ENCODE data around the gene GCDH. TPM values are rescaled to one million over a fixed set of nuclear protein-coding genes. Genes with fewer than 3 reads are reported as not detected.
A peak's percentile ranks its signal among the peaks of the same experiment; 100 is the strongest.

GCDH gene
- total RNA-seq, 1 experiment from 2014 or later = 59.4 TPM

- Histone ChIP-seq H3K36me3 (replicated peaks; ENCODE audit: control insufficient read depth, insufficient read depth, low read length) (peaks cover 26% of the 10 kb centered on the region), H3K4me3 (ENCODE audit: insufficient read depth, low read depth, low read length) (peak overlapping the region; percentile 98), H3K27me3 (ENCODE audit: control insufficient read depth, insufficient read depth, low read length) (no peaks in the 10 kb centered on the region)
- DNase-seq = peak; percentile 85
These were observed 46.4 kb downstream of the GCDH start for GRCh38 chr19:12937093-12937926.

- Histone ChIP-seq H3K36me3 (replicated peaks; ENCODE audit: control insufficient read depth, insufficient read depth, low read length) (peaks cover 30% of the 10 kb centered on the region), H3K4me3 (ENCODE audit: insufficient read depth, low read depth, low read length) (peak within 1 kb of the TSS; percentile 98), H3K27me3 (ENCODE audit: control insufficient read depth, insufficient read depth, low read length) (no peaks in the 10 kb centered on the region)
- DNase-seq = peak; percentile 99
These were observed 47.2 kb downstream of the GCDH start, which contains the start of gene CALR for GRCh38 chr19:12937927-12938778. Gene CALR, plus strand, starts transcription at chr19:12938609. Its CDS starts 71 bp downstream, at chr19:12938680.

GRCh38 chr19:12938779-12939601, 48.0 kb downstream of the GCDH start:
- Histone ChIP-seq H3K4me3 (ENCODE audit: insufficient read depth, low read depth, low read length) (peak overlapping the region; percentile 98), H3K36me3 (replicated peaks; ENCODE audit: control insufficient read depth, insufficient read depth, low read length) (peaks cover 37% of the 10 kb centered on the region), H3K27me3 (ENCODE audit: control insufficient read depth, insufficient read depth, low read length) (no peaks in the 10 kb centered on the region)
- DNase-seq = peak; percentile 54

GRCh38 chr19:12939975-12940423, 49.0 kb downstream of the GCDH start:
- Histone ChIP-seq H3K36me3 (replicated peaks; ENCODE audit: control insufficient read depth, insufficient read depth, low read length) (peaks cover 37% of the 10 kb centered on the region), H3K27me3 (ENCODE audit: control insufficient read depth, insufficient read depth, low read length) (no peaks in the 10 kb centered on the region), H3K4me3 (ENCODE audit: insufficient read depth, low read depth, low read length) (no peak overlapping the region)
- DNase-seq = no peak

GRCh38 chr19:12940897-12941296, 49.9 kb downstream of the GCDH start:
- Histone ChIP-seq H3K27me3 (ENCODE audit: control insufficient read depth, insufficient read depth, low read length) (no peaks in the 10 kb centered on the region), H3K4me3 (ENCODE audit: insufficient read depth, low read depth, low read length) (no peak overlapping the region), H3K36me3 (replicated peaks; ENCODE audit: control insufficient read depth, insufficient read depth, low read length) (peaks cover 37% of the 10 kb centered on the region)
- DNase-seq = no peak

GRCh38 chr19:12943437-12944044, 52.6 kb downstream of the GCDH start:
- H3K36me3 ChIP-seq (replicated peaks; ENCODE audit: control insufficient read depth, insufficient read depth, low read length) = peaks cover 46% of the 10 kb centered on the region

GRCh38 chr19:12944104-12944674, 53.2 kb downstream of the GCDH start:
- Histone ChIP-seq H3K27me3 (ENCODE audit: control insufficient read depth, insufficient read depth, low read length) (no peaks in the 10 kb centered on the region), H3K4me3 (ENCODE audit: insufficient read depth, low read depth, low read length) (no peak overlapping the region), H3K36me3 (replicated peaks; ENCODE audit: control insufficient read depth, insufficient read depth, low read length) (peaks cover 51% of the 10 kb centered on the region)
- peak; percentile 24 for DNase-seq

More at GRCh38 chr19:12943437-12944044, 52.6 kb downstream of the GCDH start:
- Histone ChIP-seq H3K4me3 (ENCODE audit: insufficient read depth, low read depth, low read length) (no peak overlapping the region), H3K27me3 (ENCODE audit: control insufficient read depth, insufficient read depth, low read length) (no peaks in the 10 kb centered on the region)
- DNase-seq = peak; percentile 30

GRCh38 chr19:12945479-12946091, 54.6 kb downstream of the GCDH start, which contains the start of gene RAD23A:
Gene RAD23A, plus strand, starts transcription at chr19:12945862. Its CDS starts 87 bp downstream, at chr19:12945949.
- no peaks in the 10 kb centered on the region for H3K27me3 ChIP-seq (ENCODE audit: control insufficient read depth, insufficient read depth, low read length)
- H3K36me3 ChIP-seq (replicated peaks; ENCODE audit: control insufficient read depth, insufficient read depth, low read length) = peaks cover 46% of the 10 kb centered on the region
- DNase-seq = peak; percentile 98
- H3K4me3 ChIP-seq (ENCODE audit: insufficient read depth, low read depth, low read length) = peak within 1 kb of the TSS; percentile 64

- H3K36me3 ChIP-seq (replicated peaks; ENCODE audit: control insufficient read depth, insufficient read depth, low read length) = peaks cover 40% of the 10 kb centered on the region
These were observed 55.2 kb downstream of the GCDH start for GRCh38 chr19:12946092-12946721.

GRCh38 chr19:12946731-12947496, 56.0 kb downstream of the GCDH start:
- peaks cover 34% of the 10 kb centered on the region for H3K36me3 ChIP-seq (replicated peaks; ENCODE audit: control insufficient read depth, insufficient read depth, low read length)
- no peak for DNase-seq
- H3K27me3 ChIP-seq (ENCODE audit: control insufficient read depth, insufficient read depth, low read length) = no peaks in the 10 kb centered on the region
- H3K4me3 ChIP-seq (ENCODE audit: insufficient read depth, low read depth, low read length) = peak overlapping the region; percentile 64

More at GRCh38 chr19:12946092-12946721, 55.2 kb downstream of the GCDH start:
- DNase-seq = peak; percentile 99
- Histone ChIP-seq H3K4me3 (ENCODE audit: insufficient read depth, low read depth, low read length) (peak overlapping the region; percentile 64), H3K27me3 (ENCODE audit: control insufficient read depth, insufficient read depth, low read length) (no peaks in the 10 kb centered on the region)

- peaks cover 30% of the 10 kb centered on the region for H3K36me3 ChIP-seq (replicated peaks; ENCODE audit: control insufficient read depth, insufficient read depth, low read length)
- DNase-seq = no peak
- H3K27me3 ChIP-seq (ENCODE audit: control insufficient read depth, insufficient read depth, low read length) = no peaks in the 10 kb centered on the region
- no peak overlapping the region for H3K4me3 ChIP-seq (ENCODE audit: insufficient read depth, low read depth, low read length)
These were observed 57.0 kb downstream of the GCDH start for GRCh38 chr19:12947702-12948611.

Data from H7 (cell line).